ENCODE data around the gene ARL8A. TPM values are rescaled to one million over a fixed set of nuclear protein-coding genes. Genes with fewer than 3 reads are reported as not detected.

ARL8A gene
- total RNA-seq, 2 donors from 2014 or later, result 18.1 to 21.0 TPM

DNA sequence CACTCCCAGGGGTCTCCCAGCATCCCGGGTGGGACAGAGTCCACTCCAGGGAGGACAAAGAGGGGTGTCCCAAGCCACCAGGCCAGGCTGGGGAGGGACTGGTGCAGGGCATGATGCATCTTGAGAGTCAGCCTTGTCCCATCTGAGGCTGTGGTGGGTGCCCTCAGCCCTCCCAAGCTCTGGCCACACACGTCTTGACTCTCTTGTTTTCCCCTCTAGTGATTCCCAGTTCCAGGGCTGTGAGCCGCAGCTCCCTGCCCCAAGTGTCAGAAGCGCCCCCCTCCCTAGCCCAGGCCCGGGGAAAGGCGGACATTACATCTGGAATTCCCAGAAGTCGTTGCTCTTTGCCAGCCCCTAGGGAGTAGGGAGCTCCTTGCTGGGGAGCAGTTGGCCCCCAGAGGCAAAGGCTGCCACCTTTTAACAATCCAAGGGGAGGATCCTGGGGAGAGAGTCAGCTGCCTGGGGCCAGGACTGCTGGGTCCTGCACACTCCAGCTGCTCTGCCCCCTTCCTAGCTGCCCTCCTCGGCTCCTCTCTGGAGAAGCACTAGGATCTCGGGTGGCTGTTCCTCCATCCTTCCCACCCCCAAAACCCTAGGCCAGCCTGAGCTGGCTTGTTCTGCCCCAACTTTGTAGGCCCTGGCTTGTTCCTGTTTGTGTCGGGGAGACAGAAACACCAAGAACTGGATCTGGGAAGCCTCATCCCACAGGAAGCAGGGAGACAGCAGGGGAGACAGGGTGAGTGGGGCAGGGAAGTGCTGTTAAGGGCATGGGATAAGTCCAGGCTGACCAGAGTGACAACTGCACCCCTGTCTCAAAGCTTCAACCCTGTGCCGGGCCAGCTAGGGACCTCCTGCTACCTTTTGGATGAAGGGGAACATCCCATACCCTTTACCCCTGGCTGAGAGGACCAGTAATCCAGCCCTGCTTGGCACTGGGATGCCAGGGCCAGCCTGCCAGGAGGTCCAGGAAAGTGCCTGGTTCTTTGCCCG is 19.0 kb upstream of the ARL8A start:
- no peaks in the 10 kb centered on the region for H3K9me3 ChIP-seq
- no peak overlapping the region for H3K4me3 ChIP-seq
- H3K4me1 ChIP-seq, result no peaks in the 10 kb centered on the region
- 67 to 75% methylated on average over 11 of the region's 12 CpGs for WGBS, 2 donors
- ATAC-seq (no peak), DNase-seq (no peak)
- no peaks in the 10 kb centered on the region for H3K27me3 ChIP-seq
- H3K36me3 ChIP-seq (replicated peaks in 1 of 2; ENCODE audit: insufficient read depth in 1 of 2, low read depth in 2 of 2), result no peaks in the 10 kb centered on the region
- no peak overlapping the region for H3K27ac ChIP-seq
- intact Hi-C loops (cut with DNase I), result no loop called here
- TF ChIP-seq POLR2A (IDR thresholded peaks at IDR 0.05), result no peak
- TF ChIP-seq, protein P1, sequence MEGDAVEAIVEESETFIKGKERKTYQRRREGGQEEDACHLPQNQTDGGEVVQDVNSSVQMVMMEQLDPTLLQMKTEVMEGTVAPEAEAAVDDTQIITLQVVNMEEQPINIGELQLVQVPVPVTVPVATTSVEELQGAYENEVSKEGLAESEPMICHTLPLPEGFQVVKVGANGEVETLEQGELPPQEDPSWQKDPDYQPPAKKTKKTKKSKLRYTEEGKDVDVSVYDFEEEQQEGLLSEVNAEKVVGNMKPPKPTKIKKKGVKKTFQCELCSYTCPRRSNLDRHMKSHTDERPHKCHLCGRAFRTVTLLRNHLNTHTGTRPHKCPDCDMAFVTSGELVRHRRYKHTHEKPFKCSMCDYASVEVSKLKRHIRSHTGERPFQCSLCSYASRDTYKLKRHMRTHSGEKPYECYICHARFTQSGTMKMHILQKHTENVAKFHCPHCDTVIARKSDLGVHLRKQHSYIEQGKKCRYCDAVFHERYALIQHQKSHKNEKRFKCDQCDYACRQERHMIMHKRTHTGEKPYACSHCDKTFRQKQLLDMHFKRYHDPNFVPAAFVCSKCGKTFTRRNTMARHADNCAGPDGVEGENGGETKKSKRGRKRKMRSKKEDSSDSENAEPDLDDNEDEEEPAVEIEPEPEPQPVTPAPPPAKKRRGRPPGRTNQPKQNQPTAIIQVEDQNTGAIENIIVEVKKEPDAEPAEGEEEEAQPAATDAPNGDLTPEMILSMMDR (IDR thresholded peaks at IDR 0.05), result no peak

DNA sequence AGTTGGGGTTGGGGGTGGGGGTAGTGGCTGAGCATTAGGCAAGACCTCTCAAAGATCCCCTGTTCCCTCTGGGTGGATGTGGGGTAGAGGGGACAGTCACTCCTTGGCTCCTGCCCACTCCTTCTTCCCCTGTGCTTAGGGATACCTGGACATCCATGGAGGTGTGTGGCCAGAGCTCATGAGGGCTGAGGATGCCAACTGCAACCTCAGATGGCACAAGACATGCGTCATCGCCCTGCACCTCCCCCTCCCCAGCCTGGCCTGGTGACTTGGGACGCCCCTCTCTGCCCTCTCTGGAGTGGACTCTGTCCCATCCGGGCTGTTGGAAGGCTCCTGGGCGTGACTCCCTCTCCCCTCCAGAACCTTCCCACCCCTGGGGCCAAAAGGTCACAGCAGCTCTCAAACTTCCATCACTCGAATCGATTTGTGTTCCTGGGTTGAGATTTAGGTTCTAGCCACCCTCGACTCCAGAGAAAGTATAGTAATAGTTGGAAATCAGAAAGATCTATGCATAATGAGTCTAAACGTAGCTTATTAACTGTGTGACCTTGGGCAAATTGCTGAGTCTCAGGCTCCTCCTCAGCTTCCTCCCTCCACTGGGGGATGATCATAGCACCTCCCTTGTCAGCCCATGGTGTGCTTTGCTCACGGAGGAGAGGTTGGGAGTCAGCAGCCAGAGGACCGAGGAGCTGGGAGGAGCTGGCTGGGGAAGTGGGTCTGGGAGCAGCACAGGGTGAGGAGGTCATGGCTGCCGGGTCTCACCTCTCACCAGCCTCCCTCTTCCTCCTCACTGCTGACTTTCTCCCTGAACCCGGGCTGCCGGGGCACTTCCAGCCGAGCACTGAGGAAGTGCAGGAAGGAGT is 18.1 kb upstream of the ARL8A start:
- DNase-seq, result no peak

DNA sequence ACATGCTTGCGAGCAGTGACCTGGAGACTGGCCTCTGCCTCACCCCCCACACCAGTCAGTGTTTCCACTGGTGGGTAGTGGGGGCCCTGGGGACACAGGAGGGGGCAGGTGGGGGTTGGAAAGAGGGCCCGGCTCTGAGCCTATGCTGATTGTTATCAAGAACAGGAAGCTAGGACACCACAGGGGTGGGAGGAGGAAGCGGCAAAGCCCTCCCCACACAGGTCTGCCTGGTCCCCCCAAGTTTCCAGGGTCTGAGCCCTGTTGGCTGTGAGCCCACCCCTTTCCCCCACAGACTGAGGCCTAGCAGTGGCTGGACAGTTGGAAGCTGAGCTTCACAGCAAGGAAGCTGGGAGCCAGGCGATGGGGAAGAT is 17.5 kb upstream of the ARL8A start:
- no peak overlapping the region for H3K4me3 ChIP-seq
- DNase-seq (no peak), ATAC-seq (no peak)
- H3K9me3 ChIP-seq, result no peaks in the 10 kb centered on the region
- 83 to 100% methylated on average over 1 to 4 of the region's 4 CpGs for WGBS, 2 donors
- no peaks in the 10 kb centered on the region for H3K4me1 ChIP-seq
- intact Hi-C loops (cut with DNase I), result no loop called here
- TF ChIP-seq POLR2A (IDR thresholded peaks at IDR 0.05), result no peak
- TF ChIP-seq, protein P1 (IDR thresholded peaks at IDR 0.05), result no peak
- H3K36me3 ChIP-seq (replicated peaks in 1 of 2; ENCODE audit: insufficient read depth in 1 of 2, low read depth in 2 of 2), result no peaks in the 10 kb centered on the region
- H3K27me3 ChIP-seq, result no peaks in the 10 kb centered on the region
- no peak overlapping the region for H3K27ac ChIP-seq

More for the DNA sequence above, 18.1 kb upstream of the ARL8A start:
- TF ChIP-seq, protein P1 (IDR thresholded peaks at IDR 0.05), result no peak
- TF ChIP-seq POLR2A (IDR thresholded peaks at IDR 0.05), result no peak
- no peaks in the 10 kb centered on the region for H3K9me3 ChIP-seq
- H3K4me1 ChIP-seq, result no peaks in the 10 kb centered on the region
- no peak overlapping the region for H3K4me3 ChIP-seq
- intact Hi-C loops (cut with DNase I), result no loop called here
- no peak overlapping the region for H3K27ac ChIP-seq
- WGBS, 2 donors, result 23 to 28% methylated on average over 15 of the region's 15 CpGs
- H3K27me3 ChIP-seq, result no peaks in the 10 kb centered on the region
- no peaks in the 10 kb centered on the region for H3K36me3 ChIP-seq (replicated peaks in 1 of 2; ENCODE audit: insufficient read depth in 1 of 2, low read depth in 2 of 2)
- ATAC-seq, result peak; percentile 14

DNA sequence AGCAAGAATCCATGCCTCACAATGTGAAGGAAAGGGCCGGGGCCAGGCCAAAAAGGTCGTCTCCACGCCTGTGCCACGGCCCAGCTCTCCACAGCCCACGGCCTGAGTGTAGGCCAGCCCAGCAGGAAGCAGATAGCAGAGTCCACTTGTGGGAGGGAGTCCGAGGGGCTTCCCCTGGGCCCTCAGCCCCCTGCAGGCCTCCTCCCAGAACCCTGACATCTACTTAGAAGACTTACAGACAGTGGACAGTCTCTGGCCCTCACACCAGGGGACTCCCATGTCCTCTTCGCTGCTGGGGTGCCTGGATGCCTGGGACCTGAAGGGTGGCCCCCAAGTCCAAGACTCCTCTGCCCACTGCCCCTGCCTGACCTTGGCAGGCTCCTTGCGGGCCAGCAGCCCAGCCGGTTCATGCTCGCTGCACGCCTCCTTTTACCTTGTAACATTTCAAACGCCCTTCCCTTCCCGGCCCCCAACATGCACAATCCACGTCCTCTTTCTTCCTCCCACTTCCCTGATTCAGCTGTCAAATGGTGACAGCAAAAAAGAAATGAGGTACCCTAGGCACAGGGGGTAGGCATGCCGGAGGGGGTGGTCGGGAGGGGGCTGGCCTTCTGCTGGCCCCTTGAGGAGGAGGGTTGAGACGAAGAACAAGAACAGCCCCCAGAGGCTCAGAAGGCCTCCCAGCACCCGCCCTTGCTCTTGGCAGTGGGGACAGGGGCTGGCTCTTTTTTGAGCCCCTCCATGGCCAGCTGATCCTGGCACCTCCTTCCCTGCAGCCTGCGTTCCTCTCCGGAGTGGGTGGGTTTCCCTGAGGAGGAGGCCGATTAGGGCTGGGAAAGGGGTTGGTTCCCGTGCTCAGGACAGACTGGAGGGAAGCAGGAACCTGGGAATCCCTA is 16.9 kb upstream of the ARL8A start:
- Histone ChIP-seq H3K36me3 (replicated peaks in 1 of 2; ENCODE audit: insufficient read depth in 1 of 2, low read depth in 2 of 2) (no peaks in the 10 kb centered on the region), H3K4me1 (no peaks in the 10 kb centered on the region), H3K9me3 (no peaks in the 10 kb centered on the region), H3K4me3 (no peak overlapping the region), H3K27me3 (no peaks in the 10 kb centered on the region), H3K27ac (no peak overlapping the region)
- TF ChIP-seq, protein P1 (IDR thresholded peaks at IDR 0.05), result no peak
- TF ChIP-seq POLR2A (IDR thresholded peaks at IDR 0.05), result no peak
- WGBS, 2 donors, result 67 to 75% methylated on average over 21 to 22 of the region's 22 CpGs
- ATAC-seq (no peak), DNase-seq (no peak)
- intact Hi-C loops (cut with DNase I), result no loop called here

Data from body of pancreas (tissue), 4 donors.